ENCODE results near the gene PTPRM. TPM values are rescaled to one million over a fixed set of nuclear protein-coding genes. Genes with fewer than 3 reads are reported as not detected.

PTPRM gene
- total RNA-seq, 1 experiment from 2014 or later = 45.6 TPM

GRCh38 chr18:8373486-8373885 lies 806.4 kb downstream of the PTPRM start:
- Histone ChIP-seq H3K79me2 (ENCODE audit: low read length) (no peaks in the 10 kb centered on the region), H3K27me3 (ENCODE audit: low read length) (no peaks in the 10 kb centered on the region), H3K9ac (ENCODE audit: low read length) (no peak overlapping the region), H3K36me3 (ENCODE audit: low read depth, low read length) (no peaks in the 10 kb centered on the region), H3K9me2 (replicated peaks; ENCODE audit: low read length) (no peaks in the 10 kb centered on the region), H3K9me3 (ENCODE audit: low read length) (no peaks in the 10 kb centered on the region), H3K4me2 (ENCODE audit: low read length) (no peak overlapping the region), H4K20me1 (ENCODE audit: low read length) (no peaks in the 10 kb centered on the region), H3K4me3 (ENCODE audit: low read length) (no peak overlapping the region), H3K27ac (ENCODE audit: low read length) (no peak overlapping the region), H3F3A (ENCODE audit: low read length, unreplicated experiment) (no peaks in the 10 kb centered on the region), H3K4me1 (ENCODE audit: insufficient read depth, low read length) (no peaks in the 10 kb centered on the region), H2AFZ (ENCODE audit: low read length) (no peak overlapping the region)
- DNase-seq (peak; percentile 19), ATAC-seq (peak; percentile 42)
- intact Hi-C loops (cut with micrococcal nuclease) = loop anchor here (5.0 to 10.0 kb wide), 3 partner anchors 419 to 799 kb away; no protein-coding TSS in a partner anchor
- TF ChIP-seq EZH2phosphoT487 (IDR thresholded peaks at IDR 0.05; ENCODE audit: borderline replicate concordance, low read length) (no peak), CTCF (conservative IDR thresholded peaks at IDR 0.05; ENCODE audit: low read depth, low read length) (no peak), EZH2 (IDR thresholded peaks at IDR 0.05; ENCODE audit: low read length, unreplicated experiment) (no peak)
- BruUV-seq (replicated peaks) = no TSS peak
- CTCF ChIA-PET = no interaction called here
- POLR2A ChIA-PET (ENCODE audit: unreplicated experiment) = no interaction called here

- CTCF ChIA-PET = no interaction called here
- intact Hi-C loops (cut with micrococcal nuclease) = loop anchor here (5.0 to 10.0 kb wide), 3 partner anchors 420 to 800 kb away; no protein-coding TSS in a partner anchor
- H3K36me3 ChIP-seq (ENCODE audit: low read depth, low read length) = no peaks in the 10 kb centered on the region
Observed at GRCh38 chr18:8374676-8375075, 807.6 kb downstream of the PTPRM start.

More at GRCh38 chr18:8374676-8375075, 807.6 kb downstream of the PTPRM start:
- H4K20me1 ChIP-seq (ENCODE audit: low read length) = no peaks in the 10 kb centered on the region
- no peaks in the 10 kb centered on the region for H3F3A ChIP-seq (ENCODE audit: low read length, unreplicated experiment)
- H3K27ac ChIP-seq (ENCODE audit: low read length) = no peak overlapping the region
- H3K4me3 ChIP-seq (ENCODE audit: low read length) = no peak overlapping the region
- no peaks in the 10 kb centered on the region for H3K9me3 ChIP-seq (ENCODE audit: low read length)
- H3K9me2 ChIP-seq (replicated peaks; ENCODE audit: low read length) = no peaks in the 10 kb centered on the region
- no peaks in the 10 kb centered on the region for H3K4me1 ChIP-seq (ENCODE audit: insufficient read depth, low read length)
- H3K27me3 ChIP-seq (ENCODE audit: low read length) = no peaks in the 10 kb centered on the region
- H3K4me2 ChIP-seq (ENCODE audit: low read length) = no peak overlapping the region
- BruUV-seq (replicated peaks) = no TSS peak
- H2AFZ ChIP-seq (ENCODE audit: low read length) = no peak overlapping the region
- H3K79me2 ChIP-seq (ENCODE audit: low read length) = no peaks in the 10 kb centered on the region
- H3K9ac ChIP-seq (ENCODE audit: low read length) = no peak overlapping the region
- POLR2A ChIA-PET (ENCODE audit: unreplicated experiment) = no interaction called here
- DNase-seq = peak; percentile 13
- ATAC-seq = peak; percentile 69
- no peak for TF ChIP-seq CTCF (conservative IDR thresholded peaks at IDR 0.05; ENCODE audit: low read depth, low read length)
- TF ChIP-seq EZH2phosphoT487 (IDR thresholded peaks at IDR 0.05; ENCODE audit: borderline replicate concordance, low read length) = no peak
- no peak for TF ChIP-seq EZH2 (IDR thresholded peaks at IDR 0.05; ENCODE audit: low read length, unreplicated experiment)
